HepG2 (cell line): ENCODE results near the gene MTR.

ENCODE experiments used
- KDM1A ChIP-seq: IDR thresholded peaks from 2 replicates; pipeline ENCODE4 v1.6.1; 2016; ENCODE audit warnings: missing compliant biosample characterization
- MYNN ChIP-seq: sonication (generic); formaldehyde crosslinking; IDR thresholded peaks from 2 replicates; pipeline ENCODE4 v1.4.0; 2020; ENCODE audit warnings: mild to moderate bottlenecking, low read depth, missing genetic modification reagents
- TF ChIP-seq, protein P1 (sequence below): sonication (generic); formaldehyde crosslinking; IDR thresholded peaks from 2 replicates; pipeline ENCODE4 v1.4.0; 2020; ENCODE audit warnings: missing genetic modification reagents
- TF ChIP-seq, protein P2 (sequence below): IDR thresholded peaks from 2 replicates; pipeline ENCODE4 v1.6.1; 2016; ENCODE audit warnings: low read depth, control low read depth

DNA sequence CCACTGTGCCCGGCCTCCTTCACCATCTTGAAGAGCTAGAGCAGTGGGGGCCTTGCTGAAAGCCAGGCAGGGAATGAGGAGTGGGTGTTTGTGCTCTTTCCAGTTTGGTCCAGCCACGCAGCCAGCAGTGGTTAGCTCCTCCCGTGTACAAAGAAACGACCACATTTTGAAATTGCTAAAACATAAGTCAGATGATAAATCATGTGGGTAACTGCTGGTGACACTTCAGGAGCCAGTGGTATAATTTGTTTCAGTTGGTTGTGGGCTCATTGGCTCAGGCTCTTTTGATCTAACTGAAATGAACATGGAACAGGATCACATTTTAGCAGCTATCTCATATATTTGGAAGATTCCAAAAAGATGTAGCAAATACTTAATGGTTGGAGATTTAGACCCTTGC lies 87.6 kb downstream of the MTR start:
- TF ChIP-seq, protein P1, sequence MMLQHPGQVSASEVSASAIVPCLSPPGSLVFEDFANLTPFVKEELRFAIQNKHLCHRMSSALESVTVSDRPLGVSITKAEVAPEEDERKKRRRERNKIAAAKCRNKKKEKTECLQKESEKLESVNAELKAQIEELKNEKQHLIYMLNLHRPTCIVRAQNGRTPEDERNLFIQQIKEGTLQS (CRISPR knock-in tag), result no peak
- TF ChIP-seq KDM1A (no peak), MYNN (no peak)
- TF ChIP-seq, protein P2, sequence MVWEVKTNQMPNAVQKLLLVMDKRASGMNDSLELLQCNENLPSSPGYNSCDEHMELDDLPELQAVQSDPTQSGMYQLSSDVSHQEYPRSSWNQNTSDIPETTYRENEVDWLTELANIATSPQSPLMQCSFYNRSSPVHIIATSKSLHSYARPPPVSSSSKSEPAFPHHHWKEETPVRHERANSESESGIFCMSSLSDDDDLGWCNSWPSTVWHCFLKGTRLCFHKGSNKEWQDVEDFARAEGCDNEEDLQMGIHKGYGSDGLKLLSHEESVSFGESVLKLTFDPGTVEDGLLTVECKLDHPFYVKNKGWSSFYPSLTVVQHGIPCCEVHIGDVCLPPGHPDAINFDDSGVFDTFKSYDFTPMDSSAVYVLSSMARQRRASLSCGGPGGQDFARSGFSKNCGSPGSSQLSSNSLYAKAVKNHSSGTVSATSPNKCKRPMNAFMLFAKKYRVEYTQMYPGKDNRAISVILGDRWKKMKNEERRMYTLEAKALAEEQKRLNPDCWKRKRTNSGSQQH (CRISPR knock-in tag), result no peak
